RWPE1 (cell line): ENCODE data around the gene PAFAH1B1.

Source experiments
- CTCF ChIA-PET: fragments of 350-600 bp; sonication (Branson Sonifier 250); formaldehyde crosslinking; extraction: SDS; loops from one replicate; lab custom pipeline; 2021; lab: Yijun Ruan, JAX
- POLR2A ChIA-PET: fragments of 400-600 bp; formaldehyde crosslinking; extraction: SDS; loops from one replicate; lab custom pipeline; 2020; ENCODE audit warnings: antibody characterized with exemption; ENCODE audit not compliant: low non-redundant PET; lab: Yijun Ruan, JAX
- DNase-seq: peaks from one replicate; pipeline ENCODE4 v3.0.0; 2012; ENCODE audit warnings: low spot score
- H3K27ac ChIP-seq: fragments of 450-650 bp; 2 replicates; pipeline ENCODE4 v1.5.1; 2017
- CTCF ChIP-seq: fragments of 450-650 bp; conservative IDR thresholded peaks from 2 replicates; pipeline ENCODE4 v1.5.1; 2017; ENCODE audit warnings: low read depth, mild to moderate bottlenecking

PAFAH1B1 gene

GRCh38 chr17:2708585-2709182 is 115.2 kb downstream of the PAFAH1B1 start:
- POLR2A ChIA-PET = no interaction called here
- TF ChIP-seq CTCF = no peak
- no peak for DNase-seq
- CTCF ChIA-PET = interaction anchor here (0.6 kb wide), 1 partner anchor 113 kb away, joined by 3 read pairs; no protein-coding TSS in a partner anchor
- peak overlapping the region; percentile 85 for H3K27ac ChIP-seq

GRCh38 chr17:2709183-2709661 is 115.8 kb downstream of the PAFAH1B1 start:
- TF ChIP-seq CTCF = no peak
- ChIA-PET POLR2A (no interaction called here), CTCF (interaction anchor here (0.6 to 1.5 kb wide), 2 partner anchors 16 to 327 kb away, joined by 3 to 4 read pairs; no protein-coding TSS in a partner anchor)
- peak; percentile 55 for DNase-seq
- H3K27ac ChIP-seq = peak overlapping the region; percentile 85

- no peak for TF ChIP-seq CTCF
- DNase-seq = no peak
- CTCF ChIA-PET = interaction anchor here (0.7 to 1.5 kb wide), 2 partner anchors 328 to 355 kb away, joined by 3 to 4 read pairs; no protein-coding TSS in a partner anchor
- POLR2A ChIA-PET = interaction anchor here (0.5 to 0.7 kb wide), 2 partner anchors 13 to 105 kb away, joined by 3 to 4 read pairs; no protein-coding TSS in a partner anchor
- peak overlapping the region; percentile 85 for H3K27ac ChIP-seq
These were observed 116.8 kb downstream of the PAFAH1B1 start for GRCh38 chr17:2710071-2710802.

- CTCF ChIA-PET = interaction anchor here (1.5 kb wide), 1 partner anchor 329 kb away, joined by 4 read pairs; no protein-coding TSS in a partner anchor
- H3K27ac ChIP-seq = peak overlapping the region; percentile 85
- POLR2A ChIA-PET = interaction anchor here (0.5 kb wide), 1 partner anchor 104 kb away, joined by 4 read pairs; no protein-coding TSS in a partner anchor
- DNase-seq = peak; percentile 34
- no peak for TF ChIP-seq CTCF
These were observed 117.6 kb downstream of the PAFAH1B1 start for GRCh38 chr17:2710803-2711607.

GRCh38 chr17:2711608-2712299 is 118.3 kb downstream of the PAFAH1B1 start, which contains the start of gene CLUH:
Gene CLUH, minus strand, starts transcription at chr17:2711764. Its CDS starts 103 bp downstream, at chr17:2711661.
- CTCF ChIA-PET = no interaction called here
- peak; percentile 92 for DNase-seq
- peak within 1 kb of the TSS; percentile 85 for H3K27ac ChIP-seq
- POLR2A ChIA-PET = no interaction called here
- no peak for TF ChIP-seq CTCF
